Osteocyte (in vitro differentiated cells): Measurements from ENCODE around the gene TPCN2. TPM values are rescaled to one million over a fixed set of nuclear protein-coding genes. Genes with fewer than 3 reads are reported as not detected.

Source experiments
- DNase-seq: peaks from one replicate; pipeline ENCODE4 v3.0.0; 2021; ENCODE audit warnings: mixed read lengths; ENCODE audit not compliant: unreplicated experiment; ENCODE audit errors: extremely low spot score
- H3K27ac Mint-ChIP-seq: one replicate; pipeline ENCODE4 v1.8.0; 2021; ENCODE audit warnings: mild to moderate bottlenecking, mixed read lengths; ENCODE audit not compliant: unreplicated experiment
- H3K27me3 Mint-ChIP-seq: one replicate; pipeline ENCODE4 v1.8.0; 2021; ENCODE audit warnings: mixed read lengths; ENCODE audit not compliant: unreplicated experiment
- H3K36me3 Mint-ChIP-seq: one replicate; pipeline ENCODE4 v1.8.0; 2021; ENCODE audit warnings: mixed read lengths; ENCODE audit not compliant: unreplicated experiment
- H3K4me1 Mint-ChIP-seq: one replicate; pipeline ENCODE4 v1.8.0; 2021; ENCODE audit warnings: mixed read lengths; ENCODE audit not compliant: unreplicated experiment
- H3K4me3 Mint-ChIP-seq: one replicate; pipeline ENCODE4 v1.8.0; 2021; ENCODE audit warnings: mild to moderate bottlenecking, moderate library complexity, mixed read lengths; ENCODE audit not compliant: unreplicated experiment
- H3K9me3 Mint-ChIP-seq: one replicate; pipeline ENCODE4 v1.8.0; 2021; ENCODE audit warnings: mixed read lengths; ENCODE audit not compliant: unreplicated experiment
- total RNA-seq: library from RNA; stranded (reverse); gene quantifications from 2 replicates; pipeline ENCODE4 v1.2.1, GENCODE V29; 2021
- TF ChIP-seq, protein P1 (sequence below): fragments of 200-600 bp; sonication (generic); IDR thresholded peaks from 2 replicates; pipeline ENCODE4 v1.5.0; 2021; ENCODE audit warnings: antibody characterized with exemption, mild to moderate bottlenecking, moderate library complexity

The TPCN2 gene
- total RNA-seq, 1 donor from 2014 or later = 22.4 TPM

DNA sequence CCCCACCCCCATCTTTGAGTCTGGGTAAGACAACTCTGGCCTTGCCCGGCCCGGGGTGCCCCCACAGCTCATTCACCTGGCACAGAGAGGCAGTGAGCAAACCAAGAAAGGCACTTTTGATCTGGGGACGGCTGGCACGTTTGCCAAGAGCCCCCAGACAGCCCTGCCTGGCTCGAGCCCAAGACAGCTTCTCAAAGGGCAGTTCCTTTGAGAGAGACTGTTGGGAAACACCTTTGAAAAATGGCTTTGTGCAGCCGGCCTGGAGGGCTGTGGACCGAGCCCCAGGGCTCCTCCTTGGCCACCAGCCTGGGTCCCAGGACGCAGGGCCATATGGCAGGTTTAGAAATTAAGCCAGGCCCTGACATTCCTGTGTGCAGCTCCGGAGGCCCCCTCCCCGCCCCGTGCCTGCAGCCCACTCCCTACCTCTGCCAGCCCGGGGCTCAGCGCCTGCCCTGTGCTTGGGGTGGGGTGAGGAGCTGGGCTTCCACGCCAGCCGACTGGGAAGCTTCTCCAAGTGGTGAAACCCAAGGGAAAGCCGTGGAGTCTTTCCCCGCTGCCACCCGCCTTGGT lies 56.8 kb downstream of the TPCN2 start:
- no peaks in the 10 kb centered on the region for H3K27me3 Mint-ChIP-seq
- no peak for DNase-seq
- H3K36me3 Mint-ChIP-seq = no peaks in the 10 kb centered on the region
- no peak overlapping the region for H3K27ac Mint-ChIP-seq
- H3K4me1 Mint-ChIP-seq = peaks cover 2% of the 10 kb centered on the region
- TF ChIP-seq, protein P1, sequence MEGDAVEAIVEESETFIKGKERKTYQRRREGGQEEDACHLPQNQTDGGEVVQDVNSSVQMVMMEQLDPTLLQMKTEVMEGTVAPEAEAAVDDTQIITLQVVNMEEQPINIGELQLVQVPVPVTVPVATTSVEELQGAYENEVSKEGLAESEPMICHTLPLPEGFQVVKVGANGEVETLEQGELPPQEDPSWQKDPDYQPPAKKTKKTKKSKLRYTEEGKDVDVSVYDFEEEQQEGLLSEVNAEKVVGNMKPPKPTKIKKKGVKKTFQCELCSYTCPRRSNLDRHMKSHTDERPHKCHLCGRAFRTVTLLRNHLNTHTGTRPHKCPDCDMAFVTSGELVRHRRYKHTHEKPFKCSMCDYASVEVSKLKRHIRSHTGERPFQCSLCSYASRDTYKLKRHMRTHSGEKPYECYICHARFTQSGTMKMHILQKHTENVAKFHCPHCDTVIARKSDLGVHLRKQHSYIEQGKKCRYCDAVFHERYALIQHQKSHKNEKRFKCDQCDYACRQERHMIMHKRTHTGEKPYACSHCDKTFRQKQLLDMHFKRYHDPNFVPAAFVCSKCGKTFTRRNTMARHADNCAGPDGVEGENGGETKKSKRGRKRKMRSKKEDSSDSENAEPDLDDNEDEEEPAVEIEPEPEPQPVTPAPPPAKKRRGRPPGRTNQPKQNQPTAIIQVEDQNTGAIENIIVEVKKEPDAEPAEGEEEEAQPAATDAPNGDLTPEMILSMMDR = no peak
- no peaks in the 10 kb centered on the region for H3K9me3 Mint-ChIP-seq
- H3K4me3 Mint-ChIP-seq = no peak overlapping the region

DNA sequence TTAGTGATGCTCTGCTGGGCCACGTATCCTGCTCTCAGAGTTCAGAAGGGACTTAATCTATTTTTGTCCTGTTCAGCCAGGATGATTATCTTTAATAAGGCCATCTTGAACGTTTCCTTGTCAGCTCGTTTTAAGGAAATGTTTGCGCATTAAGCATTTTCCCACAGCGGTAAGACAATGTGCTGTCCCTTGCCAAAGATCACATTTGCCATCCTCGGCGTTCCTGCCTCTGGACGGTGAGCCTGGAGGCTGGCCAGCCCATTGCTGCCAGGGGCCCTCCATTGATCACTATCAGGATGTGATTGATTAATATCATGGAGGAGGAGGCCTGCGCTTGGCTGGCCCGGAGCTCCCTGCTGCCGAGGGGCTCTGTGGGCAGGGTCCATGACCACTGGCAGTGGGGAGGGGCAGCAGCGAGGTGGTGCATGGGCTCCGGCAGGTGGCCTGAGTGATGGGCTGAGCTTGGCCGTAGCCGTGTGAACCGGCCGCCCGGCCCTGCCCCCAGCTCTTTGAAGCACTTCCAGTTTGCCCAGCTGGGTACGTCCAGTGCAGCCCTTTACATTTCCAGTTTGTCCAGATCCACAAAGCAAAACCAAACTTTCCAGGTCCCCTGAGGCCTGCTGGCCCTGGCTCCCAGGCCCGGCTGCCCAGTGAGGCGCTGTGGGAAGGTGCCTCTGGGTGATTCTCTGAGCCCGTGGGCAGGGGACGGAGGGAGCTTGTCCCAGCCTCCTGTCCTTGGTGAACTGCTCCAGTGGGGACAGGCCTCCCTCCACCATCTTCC lies 57.5 kb downstream of the TPCN2 start:
- TF ChIP-seq, protein P1 = no peak
- Mint-ChIP-seq H3K4me3 (no peak overlapping the region), H3K9me3 (no peaks in the 10 kb centered on the region), H3K36me3 (no peaks in the 10 kb centered on the region), H3K27me3 (no peaks in the 10 kb centered on the region), H3K27ac (no peak overlapping the region), H3K4me1 (peaks cover 2% of the 10 kb centered on the region)
- no peak for DNase-seq

DNA sequence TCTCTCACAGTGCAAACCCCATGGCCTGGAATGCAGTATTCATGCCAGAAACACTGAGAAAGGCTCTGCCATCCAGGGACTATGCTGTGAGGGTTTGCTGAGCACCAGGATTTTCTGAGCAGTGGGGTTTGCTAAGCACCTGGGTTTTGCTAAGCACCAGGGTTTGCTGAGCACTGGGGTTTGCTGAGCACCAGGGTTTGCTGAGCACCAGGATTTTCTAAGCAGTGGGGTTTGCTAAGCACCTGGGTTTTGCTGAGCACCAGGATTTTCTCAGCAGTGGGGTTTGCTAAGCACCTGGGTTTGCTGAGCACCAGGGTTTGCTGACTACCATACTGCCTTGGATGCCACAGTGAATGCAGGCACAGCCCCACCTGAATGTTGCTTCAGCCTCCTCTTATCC lies 58.7 kb downstream of the TPCN2 start:
- TF ChIP-seq, protein P1 = no peak
- Mint-ChIP-seq H3K27me3 (no peaks in the 10 kb centered on the region), H3K4me1 (no peaks in the 10 kb centered on the region), H3K36me3 (no peaks in the 10 kb centered on the region), H3K27ac (no peak overlapping the region), H3K9me3 (no peaks in the 10 kb centered on the region), H3K4me3 (no peak overlapping the region)
- DNase-seq = no peak

DNA sequence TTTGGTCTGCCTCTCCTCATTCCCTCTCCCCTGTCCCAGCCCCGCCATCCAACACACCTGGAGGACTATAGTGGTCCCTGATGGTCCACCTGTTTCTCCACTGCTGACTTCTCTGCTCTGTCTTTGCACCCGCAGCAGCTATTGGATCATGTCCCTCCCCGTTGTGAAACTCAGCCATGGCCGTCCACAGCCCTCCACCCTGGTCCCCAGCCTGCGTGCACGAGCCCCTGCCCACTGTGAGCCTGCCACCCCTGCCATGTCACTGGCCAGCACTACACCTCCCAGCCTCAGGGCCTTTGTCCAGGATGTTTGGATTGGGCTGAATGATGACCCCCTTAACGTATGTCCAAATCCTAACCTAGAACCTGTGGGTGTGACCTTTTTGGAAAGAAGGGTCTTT lies 59.3 kb downstream of the TPCN2 start:
- no peaks in the 10 kb centered on the region for H3K27me3 Mint-ChIP-seq
- no peak overlapping the region for H3K4me3 Mint-ChIP-seq
- no peaks in the 10 kb centered on the region for H3K36me3 Mint-ChIP-seq
- H3K9me3 Mint-ChIP-seq = no peaks in the 10 kb centered on the region
- DNase-seq = no peak
- H3K4me1 Mint-ChIP-seq = no peaks in the 10 kb centered on the region
- TF ChIP-seq, protein P1 = no peak
- H3K27ac Mint-ChIP-seq = no peak overlapping the region

DNA sequence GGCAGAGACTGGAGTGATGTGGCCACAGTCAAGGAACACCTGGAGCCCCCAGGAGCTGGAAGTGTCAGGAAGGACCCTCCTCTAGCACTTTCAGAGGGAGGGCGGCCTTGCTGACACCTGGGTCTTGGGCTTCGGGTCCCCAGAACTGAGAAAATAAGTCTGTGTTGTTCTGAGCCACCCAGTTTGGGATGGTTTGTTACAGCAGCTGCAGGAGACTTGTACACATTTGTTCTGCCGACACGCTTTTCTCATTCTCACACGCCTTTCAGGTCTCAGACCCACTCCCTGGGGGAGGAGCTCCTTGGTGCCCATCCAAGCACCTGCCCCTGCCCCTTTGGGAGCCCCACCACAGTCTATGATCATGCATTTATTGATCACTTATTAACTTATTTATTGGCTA lies 59.8 kb downstream of the TPCN2 start:
- Mint-ChIP-seq H3K9me3 (no peaks in the 10 kb centered on the region), H3K36me3 (no peaks in the 10 kb centered on the region), H3K27ac (no peak overlapping the region), H3K27me3 (no peaks in the 10 kb centered on the region), H3K4me1 (no peaks in the 10 kb centered on the region), H3K4me3 (no peak overlapping the region)
- TF ChIP-seq, protein P1 = no peak
- DNase-seq = no peak
